ENCODE results near the gene CAB39.

DNA sequence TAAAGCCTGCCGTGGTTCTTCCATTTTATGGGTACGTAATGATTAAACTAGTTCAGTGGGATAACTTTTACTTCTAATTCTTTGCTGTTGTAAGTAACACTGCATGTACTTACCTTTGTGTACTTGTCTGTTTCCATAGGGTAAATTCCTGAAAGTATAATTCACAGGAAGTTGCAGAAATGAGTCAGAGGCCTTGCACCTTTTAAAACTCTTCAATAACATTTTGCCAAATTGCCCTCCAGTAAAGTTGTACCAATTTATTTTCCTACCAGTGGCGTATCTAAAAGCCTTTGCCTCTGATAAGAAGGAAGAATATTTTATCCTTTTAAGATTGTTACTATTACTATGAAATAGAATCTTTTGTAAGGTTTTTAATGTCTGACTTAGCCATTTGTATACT, 65.1 kb downstream of the CAB39 start:
- TF ChIP-seq, protein P1, sequence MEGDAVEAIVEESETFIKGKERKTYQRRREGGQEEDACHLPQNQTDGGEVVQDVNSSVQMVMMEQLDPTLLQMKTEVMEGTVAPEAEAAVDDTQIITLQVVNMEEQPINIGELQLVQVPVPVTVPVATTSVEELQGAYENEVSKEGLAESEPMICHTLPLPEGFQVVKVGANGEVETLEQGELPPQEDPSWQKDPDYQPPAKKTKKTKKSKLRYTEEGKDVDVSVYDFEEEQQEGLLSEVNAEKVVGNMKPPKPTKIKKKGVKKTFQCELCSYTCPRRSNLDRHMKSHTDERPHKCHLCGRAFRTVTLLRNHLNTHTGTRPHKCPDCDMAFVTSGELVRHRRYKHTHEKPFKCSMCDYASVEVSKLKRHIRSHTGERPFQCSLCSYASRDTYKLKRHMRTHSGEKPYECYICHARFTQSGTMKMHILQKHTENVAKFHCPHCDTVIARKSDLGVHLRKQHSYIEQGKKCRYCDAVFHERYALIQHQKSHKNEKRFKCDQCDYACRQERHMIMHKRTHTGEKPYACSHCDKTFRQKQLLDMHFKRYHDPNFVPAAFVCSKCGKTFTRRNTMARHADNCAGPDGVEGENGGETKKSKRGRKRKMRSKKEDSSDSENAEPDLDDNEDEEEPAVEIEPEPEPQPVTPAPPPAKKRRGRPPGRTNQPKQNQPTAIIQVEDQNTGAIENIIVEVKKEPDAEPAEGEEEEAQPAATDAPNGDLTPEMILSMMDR (IDR thresholded peaks at IDR 0.05; ENCODE audit: insufficient read depth, low read depth, low read length): no peak
- TF ChIP-seq EZH2 (IDR thresholded peaks at IDR 0.05; ENCODE audit: insufficient read depth, low read length): no peak
